Choroid plexus epithelial cell (primary cell): Measurements from ENCODE around the gene BAIAP3.
A peak's percentile ranks its signal among the peaks of the same experiment; 100 is the strongest.
"Not testable (repeated sequence)": the region's sequence is repeated elsewhere in the genome, so short reads cannot be mapped to it uniquely, and the experiment has no call there.

Experiments used
- DNase-seq: peaks from one replicate; pipeline ENCODE4 v3.0.0-alpha.2; 2010; ENCODE audit warnings: low read depth
- H3K4me3 ChIP-seq: 2 replicates; pipeline ENCODE4 v1.5.1; 2011; ENCODE audit warnings: low read depth, mild to moderate bottlenecking, control low read depth, low read length, moderate library complexity
- TF ChIP-seq, protein P1 (sequence below): conservative IDR thresholded peaks from 2 replicates; pipeline ENCODE4 v1.5.1; 2011; ENCODE audit warnings: low read depth, mild to moderate bottlenecking, control low read depth, inconsistent platforms, low read length, moderate library complexity

BAIAP3 gene

DNA sequence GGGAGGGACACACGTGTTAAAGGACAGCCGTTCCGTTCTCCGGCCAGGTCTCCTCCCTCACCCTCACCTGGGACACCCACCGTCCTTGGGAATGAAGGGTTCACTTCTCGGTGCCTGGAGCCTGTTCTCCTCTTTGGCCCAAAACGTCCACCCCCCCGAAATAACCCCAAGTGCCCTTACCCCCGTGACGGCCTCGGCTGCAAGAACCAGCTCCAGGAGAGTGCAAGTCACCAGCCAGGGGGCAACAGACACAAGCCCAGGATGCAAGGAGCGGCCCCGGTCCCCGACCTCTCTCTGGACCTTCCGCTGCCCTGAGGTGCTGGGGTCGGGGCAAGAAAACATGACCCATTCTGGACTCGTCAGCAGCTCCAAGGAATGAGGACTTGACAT, 44.0 kb upstream of the BAIAP3 start:
- no peak for DNase-seq
- H3K4me3 ChIP-seq, result no peak overlapping the region
- TF ChIP-seq, protein P1, sequence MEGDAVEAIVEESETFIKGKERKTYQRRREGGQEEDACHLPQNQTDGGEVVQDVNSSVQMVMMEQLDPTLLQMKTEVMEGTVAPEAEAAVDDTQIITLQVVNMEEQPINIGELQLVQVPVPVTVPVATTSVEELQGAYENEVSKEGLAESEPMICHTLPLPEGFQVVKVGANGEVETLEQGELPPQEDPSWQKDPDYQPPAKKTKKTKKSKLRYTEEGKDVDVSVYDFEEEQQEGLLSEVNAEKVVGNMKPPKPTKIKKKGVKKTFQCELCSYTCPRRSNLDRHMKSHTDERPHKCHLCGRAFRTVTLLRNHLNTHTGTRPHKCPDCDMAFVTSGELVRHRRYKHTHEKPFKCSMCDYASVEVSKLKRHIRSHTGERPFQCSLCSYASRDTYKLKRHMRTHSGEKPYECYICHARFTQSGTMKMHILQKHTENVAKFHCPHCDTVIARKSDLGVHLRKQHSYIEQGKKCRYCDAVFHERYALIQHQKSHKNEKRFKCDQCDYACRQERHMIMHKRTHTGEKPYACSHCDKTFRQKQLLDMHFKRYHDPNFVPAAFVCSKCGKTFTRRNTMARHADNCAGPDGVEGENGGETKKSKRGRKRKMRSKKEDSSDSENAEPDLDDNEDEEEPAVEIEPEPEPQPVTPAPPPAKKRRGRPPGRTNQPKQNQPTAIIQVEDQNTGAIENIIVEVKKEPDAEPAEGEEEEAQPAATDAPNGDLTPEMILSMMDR, result no peak

DNA sequence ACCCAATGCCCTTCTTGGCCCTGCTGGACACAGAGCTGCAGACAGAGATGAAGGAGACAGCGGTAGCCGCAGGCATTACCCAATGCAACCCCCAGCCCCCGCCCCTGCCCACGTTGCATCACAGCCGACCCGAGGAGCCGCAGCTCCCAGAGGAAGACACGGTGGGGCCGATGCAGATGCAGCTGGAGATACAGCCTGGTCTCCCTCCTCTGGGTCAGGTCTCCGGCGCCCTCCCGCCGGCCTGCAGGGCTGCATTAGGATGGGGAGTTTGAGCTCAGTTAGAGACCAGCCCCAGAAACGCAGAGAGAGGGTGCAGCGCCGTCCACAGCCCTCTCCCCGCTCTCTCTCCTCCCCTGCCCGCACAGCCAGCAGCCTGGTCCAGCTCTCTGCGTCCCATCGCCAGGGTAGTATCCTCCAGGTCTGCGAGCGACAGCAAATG, 43.4 kb upstream of the BAIAP3 start:
- TF ChIP-seq, protein P1, result no peak
- H3K4me3 ChIP-seq, result no peak overlapping the region
- peak; percentile 22 for DNase-seq

GRCh38 chr16:1290860-1291575, 42.4 kb upstream of the BAIAP3 start:
- no peak for DNase-seq
- TF ChIP-seq, protein P1, result no peak
- H3K4me3 ChIP-seq, result no peak overlapping the region

GRCh38 chr16:1291576-1291974, 41.9 kb upstream of the BAIAP3 start:
- no peak for DNase-seq
- no peak overlapping the region for H3K4me3 ChIP-seq
- TF ChIP-seq, protein P1, result no peak

GRCh38 chr16:1292208-1292607, 41.2 kb upstream of the BAIAP3 start:
- H3K4me3 ChIP-seq, DNase-seq: not testable (repeated sequence)

GRCh38 chr16:1292808-1293207, 40.6 kb upstream of the BAIAP3 start:
- not testable (repeated sequence) for H3K4me3 ChIP-seq, DNase-seq

DNA sequence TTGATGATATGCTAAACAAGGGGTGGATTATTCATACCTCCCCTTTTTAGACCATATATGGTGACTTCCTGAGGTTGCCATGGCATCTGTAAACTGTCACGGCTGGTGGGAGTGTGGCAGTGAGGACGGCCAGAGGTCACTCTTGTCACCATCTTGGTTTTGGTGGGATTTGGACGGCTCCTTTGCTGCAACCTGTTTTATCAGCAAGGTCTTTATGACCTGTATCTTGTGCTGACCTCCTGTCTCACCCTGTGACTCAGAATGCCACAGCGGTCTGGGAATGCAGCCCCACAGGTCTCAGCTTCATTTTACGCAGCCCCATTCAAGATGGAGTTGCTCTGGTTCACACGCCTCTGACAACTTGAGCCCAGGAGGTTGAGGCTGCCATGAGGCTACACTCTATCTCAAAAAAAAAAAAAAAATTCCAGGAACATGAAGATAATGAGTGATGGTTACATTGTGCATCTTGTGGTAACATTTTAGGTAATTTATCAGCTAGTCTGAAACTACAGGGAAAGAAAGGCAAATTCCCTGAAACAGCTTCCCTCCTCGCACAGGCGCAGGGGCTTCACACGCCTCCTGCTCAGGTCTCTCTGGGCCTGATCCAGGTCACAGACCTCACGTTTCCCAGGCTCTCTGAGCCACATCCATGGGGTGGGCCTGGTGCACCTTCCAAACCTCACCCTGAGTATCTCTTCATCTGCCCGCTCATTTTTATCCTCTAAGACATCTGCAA, 39.4 kb upstream of the BAIAP3 start:
- TF ChIP-seq, protein P1, result no peak
- no peak overlapping the region for H3K4me3 ChIP-seq
- no peak for DNase-seq

DNA sequence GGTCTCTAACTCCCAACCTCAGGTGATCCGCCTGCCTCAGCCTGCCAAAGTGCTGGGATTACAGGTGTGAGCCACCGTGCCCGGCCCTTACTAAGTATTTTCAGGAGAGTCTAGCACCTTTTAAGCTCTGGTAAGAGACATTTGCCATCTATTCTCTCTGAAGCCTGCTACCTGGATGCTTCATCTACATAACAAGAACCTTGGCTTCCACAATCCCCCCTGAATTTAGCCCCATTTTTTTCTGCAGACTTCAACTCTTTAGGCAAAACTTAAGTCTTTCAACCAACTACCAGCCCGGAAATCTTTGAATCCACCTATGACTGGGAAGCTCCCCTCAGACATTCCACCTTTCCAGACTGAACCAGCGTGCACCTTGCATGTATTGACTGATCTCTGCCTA, 38.0 kb upstream of the BAIAP3 start:
- TF ChIP-seq, protein P1, result no peak
- no peak overlapping the region for H3K4me3 ChIP-seq
- no peak for DNase-seq

DNA sequence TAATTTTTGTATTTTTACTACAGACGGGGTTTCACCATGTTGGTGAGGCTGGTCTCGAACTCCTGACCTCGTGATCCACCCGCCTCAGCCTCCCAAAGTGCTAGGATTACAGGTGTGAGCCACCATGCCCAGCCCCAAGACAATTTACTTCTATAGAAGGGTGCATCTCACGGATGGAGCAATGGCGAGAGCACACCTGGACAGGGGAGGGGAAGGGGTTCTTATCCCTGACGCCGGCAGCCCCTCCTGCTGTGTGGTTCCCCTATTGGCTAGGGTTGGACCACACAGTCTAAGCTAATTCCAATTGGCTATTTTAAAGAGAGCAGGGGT, 36.8 kb upstream of the BAIAP3 start:
- H3K4me3 ChIP-seq, DNase-seq: not testable (repeated sequence)
